H1 (cell line): Measurements from ENCODE around the gene CD160.

Source experiments
- BRCA1 ChIP-seq: IDR thresholded peaks from 2 replicates; pipeline ENCODE4 v1.6.1; 2012; ENCODE audit warnings: low read depth, low read length, improper control_type of control experiment
- CHD7 ChIP-seq: fragments of 300-600 bp; sonication (generic); IDR thresholded peaks from 2 replicates; pipeline ENCODE4 v1.7.1; 2012; ENCODE audit warnings: low read length, moderate library complexity, mild to moderate bottlenecking, inconsistent platforms; ENCODE audit not compliant: insufficient replicate concordance
- CREB1 ChIP-seq: IDR thresholded peaks from 2 replicates; pipeline ENCODE4 v1.6.1; 2012; ENCODE audit warnings: inconsistent platforms
- CTCF ChIP-seq, 3 experiments: IDR thresholded peaks; 1 replicate in 2 of 3; 2 replicates in 1 of 3; pipeline versions ENCODE4 v1.5.1 to v1.6.1; 2011; ENCODE audit warnings: low read length in 3 of 3, mild to moderate bottlenecking in 3 of 3, inconsistent platforms in 2 of 3, low read depth in 1 of 3, moderate library complexity in 1 of 3; ENCODE audit not compliant: insufficient read depth in 1 of 3; ENCODE audit errors: control extremely low read depth in 1 of 3
- EGR1 ChIP-seq: IDR thresholded peaks from 2 replicates; pipeline ENCODE4 v1.6.1; 2011; ENCODE audit warnings: low read depth, low read length, borderline replicate concordance
- GABPA ChIP-seq: IDR thresholded peaks from 2 replicates; pipeline ENCODE4 v1.6.1; 2011; ENCODE audit warnings: mild to moderate bottlenecking, low read length, moderate library complexity, borderline replicate concordance; ENCODE audit not compliant: insufficient read depth
- GTF2F1 ChIP-seq: IDR thresholded peaks from 2 replicates; pipeline ENCODE4 v1.6.1; 2012; ENCODE audit warnings: low read depth, low read length, improper control_type of control experiment, borderline replicate concordance
- KDM1A ChIP-seq: fragments of 200-600, 300-600 bp; sonication (generic); IDR thresholded peaks from 2 replicates; pipeline ENCODE4 v1.7.1; 2016; ENCODE audit warnings: mild to moderate bottlenecking, low read length, borderline replicate concordance
- MAX ChIP-seq: IDR thresholded peaks from 2 replicates; pipeline ENCODE4 v1.6.1; 2012; ENCODE audit warnings: inconsistent platforms
- POLR2AphosphoS5 ChIP-seq: IDR thresholded peaks from 2 replicates; pipeline ENCODE4 v1.6.1; 2011; ENCODE audit warnings: low read depth, low read length
- SAP30 ChIP-seq: fragments of 300-600 bp; sonication (generic); IDR thresholded peaks from 2 replicates; pipeline ENCODE4 v1.7.1; 2012; ENCODE audit warnings: low read length, moderate library complexity, mild to moderate bottlenecking, inconsistent platforms; ENCODE audit not compliant: insufficient read depth, insufficient replicate concordance
- TAF1 ChIP-seq: IDR thresholded peaks from 2 replicates; pipeline ENCODE4 v1.6.1; 2011; ENCODE audit warnings: mild to moderate bottlenecking, low read depth, low read length
- TAF7 ChIP-seq: optimal IDR thresholded peaks from 2 replicates; pipeline ENCODE3; 2011; ENCODE audit warnings: low read depth, mild to moderate bottlenecking, inconsistent platforms, low read length, moderate library complexity, borderline replicate concordance

- TF ChIP-seq CTCF (IDR thresholded peaks at IDR 0.05; ENCODE audit: control extremely low read depth in 1 of 3, insufficient read depth in 1 of 3, low read depth in 1 of 3, low read length in 3 of 3) (peak; percentile 83 to 93 (median 85)), BRCA1 (no peak), POLR2AphosphoS5 (no peak), MAX (peak; percentile 33; the same call in 1 of the 2 replicates), KDM1A (no peak; the same call in 1 of the 2 replicates), GABPA (0 out of 2 replicates have a peak, but pooled peaks have one; percentile 41), TAF7 (no peak), CREB1 (peak; percentile 79), SAP30 (no peak), GTF2F1 (no peak), EGR1 (no peak), CHD7 (no peak), TAF1 (0 out of 2 replicates have a peak, but pooled peaks have one; percentile 16)
These were observed 1.8 kb downstream of the CD160 start for GRCh38 chr1:145720878-145721671.
